K562 (cell line): ENCODE measurements around the gene RPS8. TPM values are rescaled to one million over a fixed set of nuclear protein-coding genes. Genes with fewer than 3 reads are reported as not detected.

Experiments
- ATAC-seq: fragments of 200-7000 bp; cut with Tn5 transposase; 3 replicates; pipeline ENCODE4 v1.9.1; 2020; ENCODE audit warnings: moderate library complexity
- BruUV-seq: library from RNA; stranded (reverse); fragments of 400-500 nt; replicated peaks from 2 replicates; lab custom pipeline; 2021; lab: Mats Ljungman, UMichigan
- CTCF ChIA-PET: fragments of 300-600 bp; formaldehyde crosslinking; extraction: SDS; loops from one replicate; lab custom pipeline; 2021; ENCODE audit warnings: low intra/inter-chr PET ratio; lab: Yijun Ruan, JAX
- POLR2A ChIA-PET: fragments of 300-600, 350-650 bp; sonication (Branson Sonifier 250); formaldehyde crosslinking; extraction: SDS; loops from one replicate; lab custom pipeline; 2021; ENCODE audit warnings: antibody characterized with exemption, inconsistent platforms; lab: Yijun Ruan, JAX
- DNase-seq, 4 experiments: peaks; one replicate each; pipeline versions ENCODE4 v3.0.0 to v3.0.0-alpha.2; 2011 to 2018; ENCODE audit warnings: low spot score in 3 of 4, mixed read lengths in 3 of 4; ENCODE audit errors: extremely low read depth in 1 of 4
- FAIRE-seq: peaks from 2 replicates; lab custom pipeline; 2011; peaks lifted over from hg19 to GRCh38; lab: Jason Lieb, UNC
- H2AFZ ChIP-seq: 2 replicates; pipeline ENCODE4 v1.6.0; 2011; ENCODE audit warnings: low read depth, low read length, control low read depth, inconsistent platforms
- H3K27ac ChIP-seq: fragments of 200-600 bp; 3 replicates; pipeline ENCODE4 v1.8.0; 2011; ENCODE audit warnings: low read depth, mild to moderate bottlenecking, control low read depth, inconsistent platforms, low read length, moderate library complexity, mixed read lengths; ENCODE audit errors: extremely low read depth
- H3K27me3 ChIP-seq, 2 experiments: fragments of 300-600 bp in 1 of 2; 2 replicates in 1 of 2; 3 replicates in 1 of 2; pipeline versions ENCODE4 v1.6.0 to v1.8.0; 2011; ENCODE audit warnings: inconsistent platforms in 2 of 2, low read length in 2 of 2, mild to moderate bottlenecking in 1 of 2, mixed read lengths in 1 of 2, moderate library complexity in 1 of 2; ENCODE audit not compliant: control insufficient read depth in 2 of 2, insufficient read depth in 2 of 2
- H3K36me3 ChIP-seq: fragments of 300-600 bp; 3 replicates; pipeline ENCODE4 v1.8.0; 2011; ENCODE audit warnings: mild to moderate bottlenecking, low read length, inconsistent platforms; ENCODE audit not compliant: control insufficient read depth, insufficient read depth
- H3K4me1 ChIP-seq, 2 experiments: fragments of 200-600 bp in 1 of 2; replicated peaks in 1 of 2; 2 replicates in 1 of 2; 3 replicates in 1 of 2; pipeline versions ENCODE4 v1.5.1 to v1.8.0; 2011; ENCODE audit warnings: inconsistent platforms in 2 of 2, low read length in 2 of 2, mild to moderate bottlenecking in 1 of 2, mixed read lengths in 1 of 2, moderate library complexity in 1 of 2; ENCODE audit not compliant: control insufficient read depth in 2 of 2, insufficient read depth in 2 of 2
- H3K4me2 ChIP-seq: 2 replicates; pipeline ENCODE4 v1.6.1; 2011; ENCODE audit warnings: low read length, control low read depth, inconsistent platforms, mixed read lengths; ENCODE audit not compliant: insufficient read depth
- H3K4me3 ChIP-seq: fragments of 200-600 bp; sonication (generic), shearing (Covaris generic); 2 replicates; pipeline ENCODE4 v1.5.1; 2016; ENCODE audit warnings: control low read depth, inconsistent platforms
- H3K79me2 ChIP-seq: fragments of 200-600 bp; 3 replicates; pipeline ENCODE4 v1.8.0; 2011; ENCODE audit warnings: low read length, inconsistent platforms; ENCODE audit not compliant: control insufficient read depth, insufficient read depth
- H3K9ac ChIP-seq, 2 experiments: 2 replicates each; pipeline versions ENCODE4 v1.6.0 to v1.6.1; 2011; ENCODE audit warnings: low read depth in 2 of 2, low read length in 2 of 2, control low read depth in 1 of 2, inconsistent platforms in 1 of 2, mild to moderate bottlenecking in 1 of 2, mixed read lengths in 1 of 2; ENCODE audit not compliant: insufficient read depth in 1 of 2
- H3K9me1 ChIP-seq: one replicate; pipeline ENCODE4 v1.6.0; 2011; ENCODE audit warnings: inconsistent platforms, mild to moderate bottlenecking, low read length, moderate library complexity; ENCODE audit not compliant: control insufficient read depth, insufficient read depth
- H3K9me3 ChIP-seq: replicated peaks from 2 replicates; pipeline ENCODE4 v1.5.1; 2011; ENCODE audit warnings: low read depth, low read length, inconsistent platforms; ENCODE audit not compliant: control insufficient read depth, insufficient read depth
- H4K20me1 ChIP-seq: replicated peaks from 2 replicates; pipeline ENCODE4 v1.6.1; 2011; ENCODE audit warnings: low read length, inconsistent platforms, mixed read lengths; ENCODE audit not compliant: control insufficient read depth, insufficient read depth
- ATF4 ChIP-seq: fragments of 450-650 bp; formaldehyde crosslinking; IDR thresholded peaks from 2 replicates; pipeline ENCODE4 v1.4.0; 2022; ENCODE audit warnings: mild to moderate bottlenecking, moderate library complexity
- CBX2 ChIP-seq: fragments of 200-600 bp; sonication (generic); IDR thresholded peaks from one replicate; pipeline ENCODE4 v1.6.1; 2012; ENCODE audit warnings: mild to moderate bottlenecking, low read length, inconsistent platforms; ENCODE audit not compliant: insufficient read depth, poor library complexity, severe bottlenecking
- CHD2 ChIP-seq: IDR thresholded peaks from 2 replicates; pipeline ENCODE4 v1.6.1; 2011; ENCODE audit warnings: low read depth, low read length
- CREB3L1 ChIP-seq: fragments of 450-650 bp; IDR thresholded peaks from 2 replicates; pipeline ENCODE4 v1.6.1; 2014; ENCODE audit warnings: low read depth, mild to moderate bottlenecking, moderate library complexity, borderline replicate concordance
- ID3 ChIP-seq, 2 experiments: fragments of 250-450 bp in 1 of 2; fragments of 450-650 bp in 1 of 2; sonication (Bioruptor Pico) in 1 of 2; IDR thresholded peaks; 2 replicates each; pipeline versions ENCODE4 v1.6.1 to v1.8.0; 2016 to 2021; ENCODE audit warnings: mild to moderate bottlenecking in 2 of 2, moderate library complexity in 2 of 2, missing compliant biosample characterization in 1 of 2, missing genetic modification characterization in 1 of 2
- KDM5B ChIP-seq: fragments of 200-600 bp; sonication (generic); IDR thresholded peaks from 2 replicates; pipeline ENCODE4 v1.6.1; 2012; ENCODE audit warnings: low read depth, mild to moderate bottlenecking, moderate library complexity, low read length, control low read depth, inconsistent platforms; ENCODE audit not compliant: insufficient replicate concordance
- POLR2A ChIP-seq: fragments of 450-650 bp; conservative IDR thresholded peaks from 2 replicates; pipeline ENCODE4 v1.6.1; 2016
- RBFOX2 ChIP-seq: fragments of 200-400 bp; formaldehyde crosslinking; IDR thresholded peaks from 2 replicates; pipeline ENCODE4 v1.6.1; 2017; ENCODE audit warnings: low read depth, mild to moderate bottlenecking, low read length, moderate library complexity
- RBM22 ChIP-seq: fragments of 200-400 bp; formaldehyde crosslinking; IDR thresholded peaks from 2 replicates; pipeline ENCODE4 v1.6.1; 2018; ENCODE audit warnings: low read length, low read depth; ENCODE audit not compliant: poor library complexity, severe bottlenecking
- SIRT6 ChIP-seq: IDR thresholded peaks from one replicate; pipeline ENCODE4 v1.6.1; 2012; ENCODE audit warnings: low read depth, mild to moderate bottlenecking, control low read depth, inconsistent platforms, low read length, moderate library complexity
- SNRNP70 ChIP-seq: fragments of 200-400 bp; formaldehyde crosslinking; optimal IDR thresholded peaks from 2 replicates; pipeline ENCODE3; 2017; ENCODE audit warnings: low read depth, low read length
- SPI1 ChIP-seq: IDR thresholded peaks from 2 replicates; pipeline ENCODE4 v1.6.1; 2011; ENCODE audit warnings: low read depth, low read length, control low read depth, borderline replicate concordance
- SREBF1 ChIP-seq: fragments of 150-350 bp; IDR thresholded peaks from 2 replicates; pipeline ENCODE4 v1.6.1; 2014; ENCODE audit warnings: antibody characterized with exemption, low read depth, low read length, borderline replicate concordance
- TEAD4 ChIP-seq, 2 experiments: sonication (generic) in 1 of 2; formaldehyde crosslinking in 1 of 2; IDR thresholded peaks; 2 replicates each; pipeline versions ENCODE4 v1.6.1 to v1.8.0; 2012 to 2022; ENCODE audit warnings: borderline replicate concordance in 1 of 2, inconsistent platforms in 1 of 2, low read length in 1 of 2, mild to moderate bottlenecking in 1 of 2, missing genetic modification reagents in 1 of 2
- ZKSCAN1 ChIP-seq: fragments of 150-350 bp; IDR thresholded peaks from 2 replicates; pipeline ENCODE4 v1.6.1; 2016; ENCODE audit warnings: low read depth, low read length
- ZNF79 ChIP-seq: fragments of 250-450 bp; sonication (Bioruptor Pico); IDR thresholded peaks from 2 replicates; pipeline ENCODE4 v1.4.0; 2020; ENCODE audit warnings: low read depth, mild to moderate bottlenecking, moderate library complexity
- WGBS: fragments of 100-300 bp; shearing (Covaris generic); methylation state at CpG from one replicate; pipeline ENCODE4 v1.1.6; 2016; ENCODE audit warnings: low coverage, mixed read lengths; ENCODE audit not compliant: insufficient coverage; ENCODE audit errors: missing lambda C conversion rate; 5-methylcytosine and 5-hydroxymethylcytosine counted together
- in situ Hi-C: fragments of 300-500 bp; cut with MboI; formaldehyde crosslinking; loops from 4 replicates; pipeline ENCODE4 v1.15.0; 2018; ENCODE audit warnings: inconsistent platforms, mixed read lengths
- intact Hi-C: fragments of 100-400 bp; cut with micrococcal nuclease; formaldehyde crosslinking; loops from 2 replicates; pipeline ENCODE4 v1.14.2; 2022
- polyA plus RNA-seq, 8 experiments: library from polyadenylated mRNA; depleted of rRNA in 4 of 8; stranded (reverse) in 5 of 8; unstranded in 3 of 8; fragments of >200 nt; fragmentation: Nextera tagmentation in 2 of 8; fragmentation: Illumina TruSeq in 1 of 8; extraction: Ambion mirVana in 2 of 8; extraction: Trizol in 1 of 8; gene quantifications; 2 replicates each; pipeline versions ENCODE4 v1.2.1 to v1.2.3, GENCODE V29; 2011 to 2014; ENCODE audit warnings: inconsistent platforms in 1 of 8, missing spikeins in 1 of 8
- total RNA-seq, 7 experiments: library from RNA; depleted of rRNA in 6 of 7; stranded (reverse); fragments of >200 nt in 6 of 7; fragmentation: Illumina TruSeq in 2 of 7; extraction: Trizol in 2 of 7; gene quantifications; 2 replicates each; pipeline versions ENCODE4 v1.2.1 to v1.2.3, GENCODE V29; 2011 to 2021; ENCODE audit warnings: low replicate concordance in 1 of 7

The RPS8 gene
- total and polyA plus RNA-seq, 9 of the 15 experiments (the other 6 are each of a cell fraction or from before 2014, with no cell fraction given) = 2,431 to 4,168 (median 3,109) TPM

DNA sequence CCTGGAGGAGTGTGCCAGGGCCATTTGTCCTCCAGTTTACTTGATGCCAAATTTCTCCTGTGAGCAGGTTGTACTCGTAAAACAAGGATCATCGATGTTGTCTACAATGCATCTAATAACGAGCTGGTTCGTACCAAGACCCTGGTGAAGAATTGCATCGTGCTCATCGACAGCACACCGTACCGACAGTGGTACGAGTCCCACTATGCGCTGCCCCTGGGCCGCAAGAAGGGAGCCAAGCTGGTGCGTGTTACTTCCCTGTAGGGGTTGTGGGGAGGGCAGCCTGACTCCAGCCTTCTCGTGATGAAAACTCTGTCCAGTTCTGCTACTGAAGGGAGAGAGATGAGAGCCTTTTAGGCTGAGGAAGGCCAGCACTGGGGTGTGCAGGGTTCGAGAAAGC is 2.2 kb downstream of the RPS8 start (continued):
- TF ChIP-seq ZKSCAN1 (peak; percentile 97), CBX2 (no peak), RBFOX2 (peak; percentile 16; the same call in 1 of the 2 replicates), ID3 (CRISPR knock-in tag; IDR thresholded peaks at IDR 0.05) (no peak), ID3 (tag; IDR thresholded peaks at IDR 0.05) (no peak), SNRNP70 (peak; percentile 30)

DNA sequence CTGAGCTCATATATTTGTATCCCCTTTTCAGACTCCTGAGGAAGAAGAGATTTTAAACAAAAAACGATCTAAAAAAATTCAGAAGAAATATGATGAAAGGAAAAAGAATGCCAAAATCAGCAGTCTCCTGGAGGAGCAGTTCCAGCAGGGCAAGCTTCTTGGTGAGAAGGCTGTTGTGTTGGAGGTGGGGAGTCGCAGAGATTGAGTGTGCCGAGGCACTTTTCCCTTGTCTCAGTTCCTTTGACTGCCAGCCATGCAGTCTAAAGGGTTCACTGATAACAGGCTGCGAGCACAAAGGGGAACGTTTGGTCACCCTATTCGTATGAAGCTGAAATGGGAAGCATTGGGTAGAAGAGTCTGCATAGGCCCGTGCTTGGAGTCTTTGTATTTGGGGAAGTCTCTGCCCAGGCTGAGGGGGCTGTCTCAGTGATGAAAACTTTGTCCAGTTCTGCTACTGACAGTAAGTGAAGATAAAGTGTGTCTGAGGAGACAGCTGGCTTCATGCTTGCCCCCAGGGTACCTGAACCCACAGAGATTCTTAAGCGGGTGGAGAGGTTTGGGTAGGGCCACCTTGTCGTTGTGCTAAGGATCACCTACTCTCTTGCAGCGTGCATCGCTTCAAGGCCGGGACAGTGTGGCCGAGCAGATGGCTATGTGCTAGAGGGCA is 2.8 kb downstream of the RPS8 start:
- FAIRE-seq (no peak), DNase-seq (no peak), ATAC-seq (no peak)
- Histone ChIP-seq H3K36me3 (peaks cover 60% of the 10 kb centered on the region), H2AFZ (no peak overlapping the region), H3K9me1 (peaks cover 10% of the 10 kb centered on the region), H3K4me1 (peaks cover 13 to 22% of the 10 kb centered on the region in 2 experiments), H3K27ac (peak overlapping the region; percentile 98), H3K79me2 (peaks cover 54% of the 10 kb centered on the region), H3K9me3 (no peaks in the 10 kb centered on the region), H3K27me3 (no peaks in the 10 kb centered on the region), H4K20me1 (peaks cover 31% of the 10 kb centered on the region), H3K4me2 (peak overlapping the region; percentile 93), H3K4me3 (peak overlapping the region; percentile 75), H3K9ac (peak overlapping the region; percentile 99; a peak in 3 of 4 replicates)
- CTCF ChIA-PET = interaction anchor here (0.5 kb wide), 1 partner anchor 7 kb away, joined by 3 read pairs; no protein-coding TSS in a partner anchor
- intact Hi-C loops (loop anchor here (5.0 kb wide), 1 partner anchor 39 kb away; no protein-coding TSS in a partner anchor), in situ Hi-C loops (no loop called here)
- BruUV-seq = no TSS peak
- POLR2A ChIA-PET = interaction anchor here (0.7 to 11.6 kb wide), 11 partner anchors 9 to 522 kb away, joined by 3 to 253 read pairs (median 5); partner anchors contain the start of genes BEST4, BTBD19, DYNLT4 and UROD
- 55% methylated on average over 13 of the region's 13 CpGs for WGBS
- peak; percentile 17 for TF ChIP-seq KDM5B
- peak; percentile 8; the same call in 1 of the 2 replicates for TF ChIP-seq CHD2
- TF ChIP-seq CREB3L1 = no peak
- peak; percentile 16 for TF ChIP-seq SIRT6
- TF ChIP-seq POLR2A = peak; percentile 14; the same call in 1 of the 2 replicates
- no peak for TF ChIP-seq ZNF79
- TF ChIP-seq SPI1 = 0 out of 2 replicates have a peak, but pooled peaks have one; percentile 29
- TF ChIP-seq ATF4 (CRISPR knock-in tag) = no peak
- TF ChIP-seq RBM22 = no peak
- TF ChIP-seq TEAD4 (IDR thresholded peaks at IDR 0.05; ENCODE audit: low read length) = no peak
- peak; percentile 65; the same call in 1 of the 2 replicates for TF ChIP-seq TEAD4 (CRISPR knock-in tag; IDR thresholded peaks at IDR 0.05; ENCODE audit: borderline replicate concordance)
- TF ChIP-seq SREBF1 = no peak
